DMS79 treated with DMSO at 0.1 percent for 48 hours (cell line): ENCODE results near the gene B4GAT1.

Source experiments
- DNase-seq: peaks from one replicate; lab custom pipeline; 2025; lab: John Stamatoyannopoulos, UW

Gene B4GAT1

GRCh38 chr11:66309475-66309874, 38.0 kb downstream of the B4GAT1 start:
- no peak for DNase-seq

DNA sequence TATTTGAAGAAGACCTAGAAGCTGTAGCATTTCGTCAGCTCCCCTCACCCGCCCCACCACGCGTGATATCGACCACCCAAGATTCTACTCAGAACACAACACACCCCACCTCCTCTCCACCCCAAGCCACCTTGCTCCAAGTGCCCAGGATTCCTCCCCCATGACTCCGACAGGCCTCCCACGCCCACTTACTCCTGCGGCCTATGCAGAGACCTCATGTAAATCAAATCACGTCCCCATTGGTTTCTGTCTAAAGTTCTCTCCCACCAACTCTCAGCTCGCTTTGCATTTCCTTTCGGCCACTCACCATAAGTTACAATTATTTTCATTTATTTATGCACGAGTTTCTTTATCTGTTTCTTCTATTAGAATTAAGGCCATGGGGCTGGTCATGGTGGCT, 44.8 kb downstream of the B4GAT1 start:
- no peak for DNase-seq

GRCh38 chr11:66299186-66299585, 48.2 kb downstream of the B4GAT1 start:
- no peak for DNase-seq

DNA sequence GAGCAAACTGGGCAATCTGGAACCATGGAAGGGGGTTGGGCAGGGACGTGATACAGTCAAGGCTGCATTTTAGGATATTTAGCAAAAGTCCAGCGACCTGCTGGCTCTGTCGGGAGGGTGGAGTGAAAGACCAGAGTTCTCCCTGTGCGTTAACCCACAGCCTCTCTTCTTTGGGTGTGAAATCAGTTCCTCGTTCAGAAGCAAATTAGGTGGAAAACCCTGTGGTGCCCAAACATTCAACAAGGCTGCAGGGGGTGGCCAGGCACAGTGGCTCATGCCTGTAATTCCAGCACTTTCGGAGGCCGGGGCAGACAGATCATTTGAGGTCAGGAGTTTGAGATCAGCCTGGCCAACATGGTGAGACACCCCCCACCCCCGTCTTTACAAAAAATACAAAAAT, 49.8 kb downstream of the B4GAT1 start:
- DNase-seq, result no peak
